Measurements from ENCODE around the gene RFX3. TPM values are rescaled to one million over a fixed set of nuclear protein-coding genes. Genes with fewer than 3 reads are reported as not detected.

Gene RFX3
- total and polyA plus RNA-seq, 2 donors (not counting 3 experiments of a cell fraction or from before 2014, with no cell fraction given) = 4.8 to 10.5 TPM

GRCh38 chr9:3467593-3468219 is 58.1 kb downstream of the RFX3 start:
- Histone ChIP-seq H4K20me1 (replicated peaks; ENCODE audit: control insufficient read depth, extremely low read depth, insufficient read depth, low read length) (no peaks in the 10 kb centered on the region), H3K27ac (ENCODE audit: insufficient read depth, low read depth, low read length) (no peak overlapping the region), H3K36me3 (ENCODE audit: control insufficient read depth in 2 of 2, extremely low read depth in 1 of 2, insufficient read depth in 2 of 2, low read length in 2 of 2) (no peaks in the 10 kb centered on the region), H3K9me3 (replicated peaks; ENCODE audit: control insufficient read depth, insufficient read depth, low read length) (no peaks in the 10 kb centered on the region), H3K27me3 (ENCODE audit: control insufficient read depth in 2 of 2, insufficient read depth in 2 of 2, low read length in 2 of 2) (no peaks in the 10 kb centered on the region), H3K4me3 (replicated peaks in 1 of 3; ENCODE audit: insufficient read depth in 1 of 3, low read depth in 1 of 3, low read length in 3 of 3) (no peak overlapping the region), H3K9me1 (replicated peaks; ENCODE audit: control insufficient read depth, extremely low read depth, insufficient read depth, low read length) (no peaks in the 10 kb centered on the region), H3K4me2 (ENCODE audit: insufficient read depth, low read length) (no peak overlapping the region), H3K9ac (replicated peaks; ENCODE audit: extremely low read depth, insufficient read depth, low read length) (no peak overlapping the region), H3K4me1 (ENCODE audit: control insufficient read depth, extremely low read depth, insufficient read depth, low read length) (peaks cover 13% of the 10 kb centered on the region), H2AFZ (ENCODE audit: low read depth, low read length) (no peak overlapping the region), H3K79me2 (ENCODE audit: control insufficient read depth, insufficient read depth, low read length) (no peaks in the 10 kb centered on the region)
- intact Hi-C loops (cut with micrococcal nuclease) (loop anchor here (1.0 to 5.0 kb wide), 7 partner anchors 59 to 649 kb away; partner anchors contain the start of gene RFX3), dilution Hi-C loops (cut with MboI; ENCODE audit: extremely low pct_ligation_motif_present, low sequenced_read_pairs) (no loop called here)
- ChIA-PET POLR2A (interaction anchor here (1.1 kb wide), 1 partner anchor 141 kb away, joined by 3 read pairs; no protein-coding TSS in a partner anchor), CTCF (interaction anchor here (0.6 to 3.7 kb wide), 28 partner anchors 11 to 907 kb away, joined by 3 to 26 read pairs (median 4); partner anchors contain the start of gene RFX3)
- peak; percentile 66 for DNase-seq (ENCODE audit: low read depth, low spot score)
- no TSS peak for BruUV-seq (replicated peaks)
- FAIRE-seq = peak; percentile 82
- TF ChIP-seq JUN (IDR thresholded peaks at IDR 0.05; ENCODE audit: borderline replicate concordance, insufficient read depth, insufficient read length, low read depth) (no peak), MYC (IDR thresholded peaks at IDR 0.05; ENCODE audit: low read depth, low read length) (no peak), CTCF (IDR thresholded peaks at IDR 0.05; ENCODE audit: extremely low read depth in 1 of 2, insufficient read depth in 1 of 2, low read depth in 1 of 2, low read length in 2 of 2) (peak; percentile 94)

- CTCF ChIA-PET = interaction anchor here (1.0 to 1.8 kb wide), 3 partner anchors 23 to 592 kb away, joined by 4 to 9 read pairs (median 6); no protein-coding TSS in a partner anchor
- DNase-seq (ENCODE audit: low read depth, low spot score) = no peak
- H3K9me1 ChIP-seq (replicated peaks; ENCODE audit: control insufficient read depth, extremely low read depth, insufficient read depth, low read length) = no peaks in the 10 kb centered on the region
- H3K4me1 ChIP-seq (ENCODE audit: control insufficient read depth, extremely low read depth, insufficient read depth, low read length) = no peaks in the 10 kb centered on the region
- dilution Hi-C loops (cut with MboI; ENCODE audit: extremely low pct_ligation_motif_present, low sequenced_read_pairs) = no loop called here
- H3K79me2 ChIP-seq (ENCODE audit: control insufficient read depth, insufficient read depth, low read length) = no peaks in the 10 kb centered on the region
- H3K4me3 ChIP-seq (replicated peaks in 1 of 3; ENCODE audit: insufficient read depth in 1 of 3, low read depth in 1 of 3, low read length in 3 of 3) = no peak overlapping the region
- FAIRE-seq = no peak
- no peak overlapping the region for H3K4me2 ChIP-seq (ENCODE audit: insufficient read depth, low read length)
- H2AFZ ChIP-seq (ENCODE audit: low read depth, low read length) = no peak overlapping the region
- no peaks in the 10 kb centered on the region for H3K27me3 ChIP-seq (ENCODE audit: control insufficient read depth in 2 of 2, insufficient read depth in 2 of 2, low read length in 2 of 2)
- POLR2A ChIA-PET = no interaction called here
- no TSS peak for BruUV-seq (replicated peaks)
- no peaks in the 10 kb centered on the region for H4K20me1 ChIP-seq (replicated peaks; ENCODE audit: control insufficient read depth, extremely low read depth, insufficient read depth, low read length)
- intact Hi-C loops (cut with micrococcal nuclease) = no loop called here
- H3K27ac ChIP-seq (ENCODE audit: insufficient read depth, low read depth, low read length) = no peak overlapping the region
- no peaks in the 10 kb centered on the region for H3K9me3 ChIP-seq (replicated peaks; ENCODE audit: control insufficient read depth, insufficient read depth, low read length)
- TF ChIP-seq POLR2A (IDR thresholded peaks at IDR 0.05; ENCODE audit: low read depth, low read length) = no peak
- no peaks in the 10 kb centered on the region for H3K36me3 ChIP-seq (ENCODE audit: control insufficient read depth in 2 of 2, extremely low read depth in 1 of 2, insufficient read depth in 2 of 2, low read length in 2 of 2)
- no peak overlapping the region for H3K9ac ChIP-seq (replicated peaks; ENCODE audit: extremely low read depth, insufficient read depth, low read length)
Observed at GRCh38 chr9:3464033-3464638, 61.7 kb downstream of the RFX3 start.
